CD4-positive, alpha-beta T cell (primary cell): Measurements from ENCODE around the gene SNCA. TPM values are rescaled to one million over a fixed set of nuclear protein-coding genes. Genes with fewer than 3 reads are reported as not detected.

Experiments
- ATAC-seq: fragments of 200-7000 bp; cut with Tn5 transposase; one replicate; pipeline ENCODE4 v1.10.0; 2022; ENCODE audit warnings: mild to moderate bottlenecking; ENCODE audit not compliant: poor library complexity
- CTCF ChIA-PET: fragments of 350-600 bp; sonication (Branson Sonifier 250); formaldehyde crosslinking; loops from one replicate; lab custom pipeline; 2021; ENCODE audit warnings: antibody characterized with exemption, inconsistent platforms; lab: Charles Lee
- POLR2A ChIA-PET: fragments of 350-600 bp; sonication (Branson Sonifier 250); formaldehyde crosslinking; loops from one replicate; lab custom pipeline; 2021; ENCODE audit warnings: antibody characterized with exemption, inconsistent platforms; lab: Charles Lee
- DNase-seq, 14 experiments: peaks; one replicate each; pipeline ENCODE4 v3.0.0-alpha.2; 2013 to 2020; ENCODE audit warnings: mixed read lengths in 2 of 14
- H3K27ac ChIP-seq, 2 donors: one replicate each; pipeline versions ENCODE4 v1.5.1 to v1.7.0; 2013; ENCODE audit warnings: low read length in 2 of 2, low read depth in 1 of 2, mild to moderate bottlenecking in 1 of 2
- H3K27me3 ChIP-seq, 2 experiments: 1 replicate in 1 of 2; 2 replicates in 1 of 2; pipeline versions ENCODE4 v1.6.1 to v1.7.0; 2013; ENCODE audit warnings: low read length in 2 of 2, control low read depth in 1 of 2, mild to moderate bottlenecking in 1 of 2, moderate library complexity in 1 of 2; ENCODE audit not compliant: insufficient read depth in 2 of 2, control insufficient read depth in 1 of 2
- H3K36me3 ChIP-seq: one replicate; pipeline ENCODE4 v1.6.1; 2013; ENCODE audit warnings: low read length, control low read depth; ENCODE audit not compliant: insufficient read depth
- H3K4me1 ChIP-seq: one replicate; pipeline ENCODE4 v1.6.1; 2013; ENCODE audit warnings: low read length, control low read depth; ENCODE audit not compliant: insufficient read depth
- H3K4me3 ChIP-seq: one replicate; pipeline ENCODE4 v1.5.1; 2013; ENCODE audit warnings: mild to moderate bottlenecking, low read length, moderate library complexity
- H3K9me3 ChIP-seq, 2 experiments: 1 replicate in 1 of 2; 2 replicates in 1 of 2; pipeline versions ENCODE4 v1.6.1 to v1.7.0; 2013; ENCODE audit warnings: low read length in 2 of 2, mild to moderate bottlenecking in 2 of 2, control low read depth in 1 of 2, moderate library complexity in 1 of 2; ENCODE audit not compliant: control insufficient read depth in 1 of 2, insufficient read depth in 1 of 2
- H3K27ac Mint-ChIP-seq: one replicate; pipeline ENCODE4 v1.8.0; 2020; ENCODE audit warnings: mixed read lengths
- H3K27me3 Mint-ChIP-seq: one replicate; pipeline ENCODE4 v1.8.0; 2021; ENCODE audit warnings: mixed read lengths
- H3K36me3 Mint-ChIP-seq: one replicate; pipeline ENCODE4 v1.8.0; 2021; ENCODE audit warnings: low read depth, mixed read lengths
- H3K4me1 Mint-ChIP-seq: one replicate; pipeline ENCODE4 v1.8.0; 2021; ENCODE audit warnings: low read depth, mixed read lengths
- H3K4me3 Mint-ChIP-seq: one replicate; pipeline ENCODE4 v1.8.0; 2020; ENCODE audit warnings: mild to moderate bottlenecking, mixed read lengths
- H3K9me3 Mint-ChIP-seq: one replicate; pipeline ENCODE4 v1.8.0; 2020; ENCODE audit warnings: mixed read lengths
- CTCF ChIP-seq: fragments of 200-600 bp; IDR thresholded peaks from one replicate; pipeline ENCODE4 v1.8.0; 2022; ENCODE audit warnings: antibody characterized with exemption, mild to moderate bottlenecking
- intact Hi-C, 2 experiments: fragments of 100-400 bp; cut with DNase I in 1 of 2; cut with micrococcal nuclease in 1 of 2; formaldehyde crosslinking; loops; one replicate each; pipeline versions ENCODE4 v1.15.1 to v1.9.0; 2023 to 2025; cut with DNase I, micrococcal nuclease
- total RNA-seq, 174 experiments: library from RNA in 2 of 174; stranded (reverse) in 2 of 174; gene quantifications; one replicate each; pipeline ENCODE4 v1.2.3 and lab custom pipeline; 2021 to 2026

Gene SNCA
- total RNA-seq, 2 experiments from 2014 or later = not detected

- Mint-ChIP-seq H3K9me3 (no peaks in the 10 kb centered on the region), H3K27ac (no peak overlapping the region), H3K27me3 (peaks cover 3% of the 10 kb centered on the region), H3K36me3 (no peaks in the 10 kb centered on the region), H3K4me1 (no peaks in the 10 kb centered on the region), H3K4me3 (no peak overlapping the region)
- Histone ChIP-seq H3K4me1 (no peaks in the 10 kb centered on the region), H3K4me3 (no peak overlapping the region), H3K9me3 (no peaks in the 10 kb centered on the region), H3K36me3 (no peaks in the 10 kb centered on the region), H3K27me3 (peaks cover 0 to 4% of the 10 kb centered on the region in 2 experiments), H3K27ac (no peak overlapping the region)
- POLR2A ChIA-PET = no interaction called here
- CTCF ChIA-PET = no interaction called here
- intact Hi-C loops = no loop called here
- ATAC-seq = no peak
- TF ChIP-seq CTCF = no peak
- no peak for DNase-seq
Observed at GRCh38 chr4:89767924-89768323, 69.0 kb downstream of the SNCA start.

GRCh38 chr4:89765966-89766365, 71.0 kb downstream of the SNCA start:
- H3K27ac ChIP-seq = no peak overlapping the region
- no peak overlapping the region for H3K4me3 Mint-ChIP-seq
- no peaks in the 10 kb centered on the region for H3K36me3 Mint-ChIP-seq
- H3K9me3 Mint-ChIP-seq = no peaks in the 10 kb centered on the region
- no peak overlapping the region for H3K27ac Mint-ChIP-seq
- H3K4me1 Mint-ChIP-seq = no peaks in the 10 kb centered on the region
- peaks cover 3% of the 10 kb centered on the region for H3K27me3 Mint-ChIP-seq
- ATAC-seq (no peak), DNase-seq (no peak)
- CTCF ChIA-PET = interaction anchor here (1.2 kb wide), 1 partner anchor 14 kb away, joined by 3 read pairs; no protein-coding TSS in a partner anchor
- H3K4me3 ChIP-seq = no peak overlapping the region
- no peaks in the 10 kb centered on the region for H3K36me3 ChIP-seq
- intact Hi-C loops = no loop called here
- POLR2A ChIA-PET = no interaction called here
- H3K27me3 ChIP-seq = no peaks in the 10 kb centered on the region
- no peak for TF ChIP-seq CTCF
- no peaks in the 10 kb centered on the region for H3K4me1 ChIP-seq
- no peaks in the 10 kb centered on the region for H3K9me3 ChIP-seq

- Mint-ChIP-seq H3K36me3 (no peaks in the 10 kb centered on the region), H3K27me3 (peaks cover 3% of the 10 kb centered on the region), H3K4me1 (no peaks in the 10 kb centered on the region), H3K9me3 (no peaks in the 10 kb centered on the region), H3K27ac (no peak overlapping the region), H3K4me3 (no peak overlapping the region)
- DNase-seq (no peak), ATAC-seq (no peak)
- Histone ChIP-seq H3K27ac (no peak overlapping the region), H3K4me3 (no peak overlapping the region), H3K27me3 (no peaks in the 10 kb centered on the region), H3K4me1 (no peaks in the 10 kb centered on the region), H3K36me3 (no peaks in the 10 kb centered on the region), H3K9me3 (no peaks in the 10 kb centered on the region)
- POLR2A ChIA-PET = no interaction called here
- intact Hi-C loops = no loop called here
- no peak for TF ChIP-seq CTCF
- CTCF ChIA-PET = interaction anchor here (1.2 kb wide), 1 partner anchor 13 kb away, joined by 3 read pairs; no protein-coding TSS in a partner anchor
Observed at GRCh38 chr4:89765528-89765927, 71.4 kb downstream of the SNCA start.
